GM12892 (cell line): ENCODE measurements around the gene CTDNEP1.

ENCODE experiments used
- POLR2A ChIP-seq: IDR thresholded peaks from 2 replicates; pipeline ENCODE4 v1.6.1; 2011; ENCODE audit warnings: low read depth, low read length, control low read depth
- TAF1 ChIP-seq: IDR thresholded peaks from 2 replicates; pipeline ENCODE4 v1.6.1; 2011; ENCODE audit warnings: low read depth, mild to moderate bottlenecking, control low read depth, low read length, borderline replicate concordance

DNA sequence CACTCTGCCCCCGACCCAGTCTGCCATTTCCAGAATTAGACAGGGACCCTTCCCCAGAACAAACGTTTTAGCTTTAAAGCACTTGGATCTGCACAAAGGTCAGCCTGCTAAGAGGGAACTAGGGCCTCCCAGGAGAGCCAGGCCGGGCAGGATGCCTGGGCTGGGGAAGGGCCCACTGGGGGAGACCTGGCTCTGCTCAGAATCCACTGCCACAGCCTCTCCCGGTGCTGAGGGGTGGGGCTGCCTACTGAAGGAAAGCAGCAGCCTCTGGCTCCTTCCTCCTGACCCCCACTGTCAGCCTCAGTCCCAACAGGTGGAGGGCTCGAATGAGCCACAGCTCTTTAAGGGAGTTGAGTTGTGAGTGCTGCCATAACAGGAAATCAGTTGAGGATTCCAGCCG lies 41.2 kb upstream of the CTDNEP1 start:
- TF ChIP-seq POLR2A (no peak), TAF1 (no peak)
